Bone marrow (tissue), 2 donors: ENCODE measurements around the gene MCM10.
"Not testable (repeated sequence)": the region's sequence is repeated elsewhere in the genome, so short reads cannot be mapped to it uniquely, and the experiment has no call there.

Experiments used
- DNase-seq, 2 donors: peaks; one replicate each; lab custom pipeline; 2025; lab: John Stamatoyannopoulos, UW

MCM10 gene

GRCh38 chr10:13160934-13161856 lies at the start of gene MCM10:
Gene MCM10 (plus strand): TSS chr10:13161558. CDS start chr10:13164203, 2,645 bp downstream.
- peak; percentile 79 to 97 for DNase-seq

GRCh38 chr10:13113544-13113943 lies 47.8 kb upstream of the MCM10 start:
- no peak for DNase-seq

GRCh38 chr10:13115832-13116803 lies 45.2 kb upstream of the MCM10 start:
- no peak for DNase-seq

- DNase-seq, result peak; percentile 8 to 34
These were observed 43.2 kb upstream of the MCM10 start for GRCh38 chr10:13117841-13118783.

- no peak for DNase-seq
These were observed 42.5 kb upstream of the MCM10 start for GRCh38 chr10:13118784-13119410.

- DNase-seq, result no peak
These were observed 40.4 kb upstream of the MCM10 start for GRCh38 chr10:13120786-13121499.

GRCh38 chr10:13121500-13121854 lies 39.9 kb upstream of the MCM10 start:
- DNase-seq, result no peak

GRCh38 chr10:13136651-13137050 lies 24.7 kb upstream of the MCM10 start:
- no peak for DNase-seq

GRCh38 chr10:13139150-13139549 lies 22.2 kb upstream of the MCM10 start:
- no peak for DNase-seq

GRCh38 chr10:13139676-13140075 lies 21.7 kb upstream of the MCM10 start:
- no peak for DNase-seq

- DNase-seq, result no peak
These were observed 20.6 kb upstream of the MCM10 start for GRCh38 chr10:13140627-13141190.

GRCh38 chr10:13143766-13144165 lies 17.6 kb upstream of the MCM10 start:
- no peak for DNase-seq

GRCh38 chr10:13144814-13145213 lies 16.5 kb upstream of the MCM10 start:
- DNase-seq, result no peak

GRCh38 chr10:13146379-13146778 lies 15.0 kb upstream of the MCM10 start:
- DNase-seq, result no peak

- DNase-seq, result no peak
These were observed 14.2 kb upstream of the MCM10 start for GRCh38 chr10:13147161-13147560.

GRCh38 chr10:13152296-13152695 lies 9.1 kb upstream of the MCM10 start:
- no peak for DNase-seq

- not testable (repeated sequence) for DNase-seq
These were observed 5.5 kb upstream of the MCM10 start for GRCh38 chr10:13155860-13156259.

GRCh38 chr10:13158401-13158800 lies 3.0 kb upstream of the MCM10 start:
- DNase-seq, result no peak

- no peak for DNase-seq
These were observed 506 bp downstream of the MCM10 start for GRCh38 chr10:13161857-13162271.

GRCh38 chr10:13163859-13164258 lies 2.5 kb downstream of the MCM10 start:
- no peak for DNase-seq
